ENCODE measurements around the gene L3MBTL4. TPM values are rescaled to one million over a fixed set of nuclear protein-coding genes. Genes with fewer than 3 reads are reported as not detected.

The L3MBTL4 gene
- total and polyA plus RNA-seq, 11 donors: 0.27 to 3.3 (median 1.2) TPM

- Histone ChIP-seq H3K27ac (no peak overlapping the region), H3K36me3 (no peaks in the 10 kb centered on the region), H3K4me3 (no peak overlapping the region), H3K9me3 (no peaks in the 10 kb centered on the region), H3K4me1 (peaks cover 0 to 15% (median 3%) of the 10 kb centered on the region in 12 donors), H3K27me3 (no peaks in the 10 kb centered on the region)
- intact Hi-C loops (cut with DNase I): loop anchor here in 1 of 10 donors (10.0 kb wide), 1 partner anchor 55 kb away; no protein-coding TSS in a partner anchor
- ATAC-seq (no peak), DNase-seq (no peak)
- 68 to 78% (median 72%) methylated on average over 4 of the region's 4 CpGs for WGBS, 4 donors
- no peak for TF ChIP-seq POLR2A (IDR thresholded peaks at IDR 0.05)
- TF ChIP-seq, protein P1, sequence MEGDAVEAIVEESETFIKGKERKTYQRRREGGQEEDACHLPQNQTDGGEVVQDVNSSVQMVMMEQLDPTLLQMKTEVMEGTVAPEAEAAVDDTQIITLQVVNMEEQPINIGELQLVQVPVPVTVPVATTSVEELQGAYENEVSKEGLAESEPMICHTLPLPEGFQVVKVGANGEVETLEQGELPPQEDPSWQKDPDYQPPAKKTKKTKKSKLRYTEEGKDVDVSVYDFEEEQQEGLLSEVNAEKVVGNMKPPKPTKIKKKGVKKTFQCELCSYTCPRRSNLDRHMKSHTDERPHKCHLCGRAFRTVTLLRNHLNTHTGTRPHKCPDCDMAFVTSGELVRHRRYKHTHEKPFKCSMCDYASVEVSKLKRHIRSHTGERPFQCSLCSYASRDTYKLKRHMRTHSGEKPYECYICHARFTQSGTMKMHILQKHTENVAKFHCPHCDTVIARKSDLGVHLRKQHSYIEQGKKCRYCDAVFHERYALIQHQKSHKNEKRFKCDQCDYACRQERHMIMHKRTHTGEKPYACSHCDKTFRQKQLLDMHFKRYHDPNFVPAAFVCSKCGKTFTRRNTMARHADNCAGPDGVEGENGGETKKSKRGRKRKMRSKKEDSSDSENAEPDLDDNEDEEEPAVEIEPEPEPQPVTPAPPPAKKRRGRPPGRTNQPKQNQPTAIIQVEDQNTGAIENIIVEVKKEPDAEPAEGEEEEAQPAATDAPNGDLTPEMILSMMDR (IDR thresholded peaks at IDR 0.05): no peak
Observed at GRCh38 chr18:6249788-6250187, 164.9 kb downstream of the L3MBTL4 start.

DNA sequence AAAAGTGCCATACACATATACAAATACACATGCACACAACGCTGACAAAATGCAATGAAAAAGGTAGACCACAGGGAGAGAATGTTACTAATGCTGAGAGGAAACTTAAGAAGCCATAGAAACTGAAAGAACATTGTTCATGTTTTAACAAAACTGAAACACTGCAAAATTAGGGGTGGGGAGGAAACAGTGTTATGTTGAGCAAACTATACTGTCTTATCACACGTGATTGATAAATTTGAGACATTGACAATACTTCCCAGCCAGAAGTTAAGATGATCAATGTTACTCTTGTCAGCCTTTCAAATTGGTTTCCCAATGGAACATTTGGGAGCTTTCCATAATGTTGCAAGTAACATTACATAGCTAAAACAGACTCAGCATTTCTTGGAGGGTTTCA is 165.5 kb downstream of the L3MBTL4 start:
- no peaks in the 10 kb centered on the region for H3K36me3 ChIP-seq
- no peak overlapping the region for H3K27ac ChIP-seq
- H3K4me3 ChIP-seq: no peak overlapping the region
- WGBS, 4 donors: 68 to 70% (median 69%) methylated on average over 2 of the region's 2 CpGs
- intact Hi-C loops (cut with DNase I): no loop called here
- no peak for TF ChIP-seq POLR2A (IDR thresholded peaks at IDR 0.05)
- TF ChIP-seq, protein P1 (IDR thresholded peaks at IDR 0.05): no peak
- H3K4me1 ChIP-seq: peaks cover 0 to 8% (median 0%) of the 10 kb centered on the region in 12 donors
- DNase-seq (no peak), ATAC-seq (no peak)
- H3K27me3 ChIP-seq: no peaks in the 10 kb centered on the region
- H3K9me3 ChIP-seq: no peaks in the 10 kb centered on the region

- 89 to 95% (median 91%) methylated on average over 2 of the region's 2 CpGs for WGBS, 4 donors
- Histone ChIP-seq H3K4me1 (peaks cover 0 to 4% (median 0%) of the 10 kb centered on the region in 12 donors), H3K27me3 (no peaks in the 10 kb centered on the region), H3K4me3 (no peak overlapping the region), H3K27ac (no peak overlapping the region), H3K36me3 (no peaks in the 10 kb centered on the region), H3K9me3 (no peaks in the 10 kb centered on the region)
- intact Hi-C loops (cut with DNase I): no loop called here
- TF ChIP-seq POLR2A (IDR thresholded peaks at IDR 0.05): no peak
- TF ChIP-seq, protein P1 (IDR thresholded peaks at IDR 0.05): no peak
- DNase-seq (no peak), ATAC-seq (no peak)
Observed at GRCh38 chr18:6248017-6248416, 166.7 kb downstream of the L3MBTL4 start.

DNA sequence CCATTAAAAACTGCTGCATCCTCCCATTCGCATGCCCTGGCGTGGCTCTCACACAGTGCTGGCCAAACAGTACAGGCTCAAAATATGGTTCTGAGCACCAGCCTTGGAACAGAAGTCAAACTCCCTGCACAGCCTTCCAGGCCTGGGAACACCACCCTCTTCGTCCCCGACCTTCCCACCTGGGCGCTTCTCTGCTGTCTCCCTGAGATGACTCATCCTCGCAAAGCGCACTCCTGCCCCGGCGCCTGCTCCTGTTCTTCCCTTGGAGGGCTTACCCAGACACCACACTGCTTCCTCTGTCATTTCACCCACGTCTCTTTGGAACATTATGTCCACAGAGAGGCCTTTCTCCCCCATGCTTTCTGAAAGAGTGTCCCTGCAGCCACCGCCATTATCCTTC is 172.7 kb downstream of the L3MBTL4 start:
- TF ChIP-seq, protein P1 (IDR thresholded peaks at IDR 0.05): no peak
- TF ChIP-seq POLR2A (IDR thresholded peaks at IDR 0.05): no peak
- no peaks in the 10 kb centered on the region for H3K27me3 ChIP-seq
- intact Hi-C loops (cut with DNase I): no loop called here
- peaks cover 0 to 7% (median 0%) of the 10 kb centered on the region in 12 donors for H3K4me1 ChIP-seq
- no peak overlapping the region for H3K4me3 ChIP-seq
- H3K27ac ChIP-seq: no peak overlapping the region
- no peak for DNase-seq
- WGBS, 4 donors: 95 to 97% (median 96%) methylated on average over 11 of the region's 11 CpGs
- no peak for ATAC-seq
- H3K36me3 ChIP-seq: no peaks in the 10 kb centered on the region
- H3K9me3 ChIP-seq: no peaks in the 10 kb centered on the region

Measured in heart left ventricle (tissue), 16 donors.